B cell (primary cell): ENCODE data around the gene ANKRD35. TPM values are rescaled to one million over a fixed set of nuclear protein-coding genes. Genes with fewer than 3 reads are reported as not detected.

Source experiments
- ATAC-seq: fragments of 200-7000 bp; cut with Tn5 transposase; one replicate; pipeline ENCODE4 v1.10.0; 2021; ENCODE audit warnings: low read depth, mild to moderate bottlenecking, moderate number of reproducible peaks, moderate library complexity
- CTCF ChIA-PET: fragments of 350-600 bp; sonication (Branson Sonifier 250); formaldehyde crosslinking; loops from one replicate; lab custom pipeline; 2021; ENCODE audit warnings: antibody characterized with exemption, inconsistent platforms; lab: Charles Lee
- POLR2A ChIA-PET: fragments of 350-600 bp; sonication (Branson Sonifier 250); formaldehyde crosslinking; loops from one replicate; lab custom pipeline; 2021; ENCODE audit warnings: antibody characterized with exemption; lab: Charles Lee
- DNase-seq: peaks from one replicate; pipeline ENCODE4 v3.0.0; 2013
- H2AFZ ChIP-seq: 2 replicates; pipeline ENCODE4 v1.6.1; 2012; ENCODE audit warnings: mild to moderate bottlenecking, low read depth, low read length; ENCODE audit not compliant: insufficient read depth, poor library complexity, severe bottlenecking
- H3K27ac ChIP-seq, 2 donors: 1 replicate in 1 of 2; 2 replicates in 1 of 2; pipeline ENCODE4 v1.5.1; 2012 to 2013; ENCODE audit warnings: low read length in 2 of 2, mild to moderate bottlenecking in 2 of 2, moderate library complexity in 1 of 2
- H3K27me3 ChIP-seq, 4 experiments: fragments of 200-600 bp in 1 of 4; sonication (generic) in 1 of 4; replicated peaks in 1 of 4; 1 replicate in 2 of 4; 2 replicates in 2 of 4; pipeline versions ENCODE4 v1.6.1 to v1.7.0; 2013 to 2016; ENCODE audit warnings: low read length in 3 of 4, mild to moderate bottlenecking in 2 of 4, mixed read lengths in 1 of 4, moderate library complexity in 1 of 4; ENCODE audit not compliant: insufficient read depth in 4 of 4, control insufficient read depth in 3 of 4; ENCODE audit errors: control extremely low read depth in 1 of 4
- H3K36me3 ChIP-seq, 2 experiments: replicated peaks in 1 of 2; 1 replicate in 1 of 2; 2 replicates in 1 of 2; pipeline versions ENCODE4 v1.6.1 to v1.7.1; 2013; ENCODE audit warnings: low read length in 1 of 2; ENCODE audit not compliant: insufficient read depth in 2 of 2, control insufficient read depth in 1 of 2; ENCODE audit errors: control extremely low read depth in 1 of 2, extremely low read depth in 1 of 2
- H3K4me1 ChIP-seq, 2 donors: fragments of 200-600 bp in 1 of 2; sonication (generic) in 1 of 2; 1 replicate in 1 of 2; 2 replicates in 1 of 2; pipeline versions ENCODE4 v1.5.1 to v1.6.1; 2013 to 2017; ENCODE audit warnings: low read length in 2 of 2; ENCODE audit not compliant: control insufficient read depth in 2 of 2, insufficient read depth in 2 of 2
- H3K4me2 ChIP-seq: replicated peaks from 2 replicates; pipeline ENCODE3; 2012; ENCODE audit warnings: mild to moderate bottlenecking, low read depth, low read length; ENCODE audit not compliant: poor library complexity, severe bottlenecking
- H3K4me3 ChIP-seq, 5 experiments: fragments of 200-600 bp in 1 of 5; sonication (generic) in 1 of 5; 1 replicate in 3 of 5; 2 replicates in 2 of 5; pipeline versions ENCODE4 v1.5.1 to v1.7.0; 2011 to 2016; ENCODE audit warnings: low read length in 4 of 5, mild to moderate bottlenecking in 4 of 5, low read depth in 2 of 5, control low read depth in 1 of 5, moderate library complexity in 1 of 5; ENCODE audit not compliant: insufficient read depth in 1 of 5; ENCODE audit errors: control extremely low read depth in 1 of 5, extremely low read depth in 1 of 5
- H3K79me2 ChIP-seq: fragments of 200-600 bp; sonication (generic); one replicate; pipeline ENCODE4 v1.6.0; 2016; ENCODE audit warnings: low read length; ENCODE audit not compliant: control insufficient read depth, insufficient read depth
- H3K9ac ChIP-seq: fragments of 200-600 bp; sonication (generic); 2 replicates; pipeline ENCODE4 v1.6.1; 2017; ENCODE audit warnings: mild to moderate bottlenecking, low read length, moderate library complexity
- H3K9me3 ChIP-seq, 3 donors: one replicate each; pipeline versions ENCODE4 v1.6.1 to v1.7.1; 2013; ENCODE audit warnings: low read length in 2 of 3; ENCODE audit not compliant: control insufficient read depth in 2 of 3, insufficient read depth in 1 of 3; ENCODE audit errors: control extremely low read depth in 1 of 3
- H4K20me1 ChIP-seq: 2 replicates; pipeline ENCODE4 v1.6.0; 2012; ENCODE audit warnings: mild to moderate bottlenecking, low read length; ENCODE audit not compliant: insufficient read depth, control insufficient read depth, poor library complexity, severe bottlenecking
- H3K27ac Mint-ChIP-seq: one replicate; pipeline ENCODE4 v1.8.0; 2021; ENCODE audit warnings: mixed read lengths
- H3K27me3 Mint-ChIP-seq: one replicate; pipeline ENCODE4 v1.8.0; 2021; ENCODE audit warnings: mixed read lengths
- H3K4me1 Mint-ChIP-seq: one replicate; pipeline ENCODE4 v1.8.0; 2021; ENCODE audit warnings: mixed read lengths
- H3K4me3 Mint-ChIP-seq: one replicate; pipeline ENCODE4 v1.8.0; 2021; ENCODE audit warnings: mixed read lengths
- H3K9me3 Mint-ChIP-seq: one replicate; pipeline ENCODE4 v1.8.0; 2022; ENCODE audit warnings: mixed read lengths; ENCODE audit not compliant: insufficient read depth
- CTCF ChIP-seq: fragments of 200-600 bp; IDR thresholded peaks from one replicate; pipeline ENCODE4 v1.8.0; 2022; ENCODE audit warnings: antibody characterized with exemption, mild to moderate bottlenecking
- EZH2 ChIP-seq: IDR thresholded peaks from 2 replicates; pipeline ENCODE4 v1.6.1; 2012; ENCODE audit warnings: borderline replicate concordance, low read depth, mild to moderate bottlenecking, moderate library complexity, low read length; ENCODE audit not compliant: insufficient read depth, poor library complexity, severe bottlenecking
- WGBS: methylation state at CpG from one replicate; pipeline ENCODE4 v1.1.5; 2013; ENCODE audit warnings: missing lambda C conversion rate; ENCODE audit not compliant: insufficient coverage; 5-methylcytosine and 5-hydroxymethylcytosine counted together
- intact Hi-C: fragments of 100-400 bp; cut with micrococcal nuclease; formaldehyde crosslinking; loops from one replicate; pipeline ENCODE4 v1.10.0; 2022
- polyA plus RNA-seq: library from polyadenylated mRNA; depleted of rRNA; stranded (reverse); fragments of >200 nt; gene quantifications from 2 replicates; pipeline ENCODE4 v1.2.3, GENCODE V29; 2012
- total RNA-seq, 2 donors: library from RNA; stranded (reverse); fragments of 120-200 nt in 1 of 2; gene quantifications; 1 replicate in 1 of 2; 2 replicates in 1 of 2; pipeline versions ENCODE4 v1.2.3 to v1.2.4, GENCODE V29; 2013 to 2022

ANKRD35 gene
- total and polyA plus RNA-seq, 2 donors (not counting 1 experiment from before 2014, with no cell fraction given): 0.04 TPM; not detected in 1

DNA sequence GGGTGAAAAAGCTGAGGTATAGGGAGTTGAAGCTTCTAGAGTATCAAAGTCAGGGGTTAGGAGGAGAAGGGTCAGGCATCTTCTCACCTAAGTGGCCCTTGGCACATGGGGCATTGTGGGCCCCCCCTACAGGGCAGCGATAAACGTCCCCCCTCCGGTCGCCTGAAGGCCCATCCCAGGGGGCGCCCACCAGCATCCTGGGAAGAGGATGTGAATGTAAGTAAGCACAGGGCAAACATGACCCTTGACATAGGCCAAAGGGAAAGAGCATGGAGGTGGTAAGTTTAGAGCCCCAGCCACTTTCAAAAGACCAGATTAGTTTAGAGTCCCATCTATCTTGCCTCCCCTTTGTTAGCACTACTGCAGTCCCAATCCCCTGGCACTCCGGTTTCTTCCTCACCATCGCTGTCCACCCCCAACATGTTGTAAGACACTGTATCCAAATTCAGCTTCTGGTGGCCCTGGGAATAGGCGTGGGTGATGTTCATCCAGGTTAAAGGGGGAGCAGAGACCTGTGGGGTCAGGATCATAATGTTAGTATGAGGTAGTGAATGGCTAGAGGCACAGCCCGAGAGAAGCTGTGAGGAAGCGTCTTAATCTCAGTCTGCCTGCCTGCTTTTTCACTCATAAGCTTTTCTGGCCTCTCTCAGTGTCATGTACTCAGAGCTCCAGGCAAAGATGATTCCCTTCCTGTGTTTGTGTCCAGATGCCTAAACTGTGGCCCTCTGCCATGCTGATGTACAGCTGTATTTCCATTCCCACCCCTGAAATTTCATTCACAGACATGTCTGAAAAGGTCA, 21.5 kb upstream of the ANKRD35 start:
- ATAC-seq (no peak), DNase-seq (no peak)
- peaks cover 0 to 2% of the 10 kb centered on the region in 2 donors for H3K4me1 ChIP-seq
- Mint-ChIP-seq H3K9me3 (no peaks in the 10 kb centered on the region), H3K27ac (no peak overlapping the region), H3K4me3 (no peak overlapping the region), H3K27me3 (no peaks in the 10 kb centered on the region), H3K4me1 (peaks cover 6% of the 10 kb centered on the region)
- no peak overlapping the region for H3K4me3 ChIP-seq
- H3K4me2 ChIP-seq: no peak overlapping the region
- H3K79me2 ChIP-seq: no peaks in the 10 kb centered on the region
- ChIA-PET POLR2A (no interaction called here), CTCF (interaction anchor here (0.7 to 5.1 kb wide), 8 partner anchors 9 to 71 kb away, joined by 3 to 28 read pairs (median 5); partner anchors contain the start of genes NUDT17 and RBM8A)
- H3K9ac ChIP-seq: no peak overlapping the region
- intact Hi-C loops: no loop called here
- no peaks in the 10 kb centered on the region for H3K9me3 ChIP-seq
- no peak for TF ChIP-seq CTCF
- no peak for TF ChIP-seq EZH2
- 90% methylated on average over 2 of the region's 10 CpGs for WGBS
- no peak overlapping the region for H2AFZ ChIP-seq
- H4K20me1 ChIP-seq: no peaks in the 10 kb centered on the region
- no peak overlapping the region for H3K27ac ChIP-seq
- H3K27me3 ChIP-seq: no peaks in the 10 kb centered on the region
- H3K36me3 ChIP-seq: peaks cover 0 to 16% of the 10 kb centered on the region in 2 experiments

DNA sequence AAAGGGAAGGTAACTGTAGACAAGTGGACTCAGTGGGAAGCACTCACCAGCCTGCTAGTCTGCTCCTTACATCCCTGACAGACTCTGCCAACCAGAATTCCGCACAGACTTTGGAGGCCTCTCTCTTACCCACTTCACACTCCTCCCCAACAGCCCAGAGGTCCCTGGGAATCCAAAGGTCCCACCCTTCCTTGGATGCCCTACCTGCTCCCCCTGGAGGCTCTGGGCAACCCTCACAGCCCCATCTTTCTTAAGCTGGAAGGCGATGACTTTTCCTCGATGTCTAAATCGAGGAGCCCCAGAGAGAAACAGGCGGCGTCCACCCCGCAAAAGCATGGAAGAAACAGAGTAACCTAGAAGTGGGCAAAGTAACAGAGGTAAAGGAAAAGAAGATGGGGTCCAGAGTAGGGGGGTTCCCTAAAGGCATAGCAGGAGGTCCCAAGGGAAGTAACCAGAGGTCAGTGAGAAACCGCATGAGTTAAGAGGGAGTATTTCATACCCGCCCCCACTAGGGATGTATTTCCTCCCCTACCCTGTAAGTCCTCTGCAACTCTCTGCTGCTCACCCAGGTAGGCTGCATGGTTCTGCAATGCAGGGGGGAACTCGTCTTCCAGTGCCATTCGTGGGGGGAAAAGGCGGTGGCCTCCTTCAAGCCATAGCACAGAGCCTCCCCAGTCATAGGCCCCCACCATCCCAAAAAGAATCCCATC, 15.8 kb upstream of the ANKRD35 start:
- Histone ChIP-seq H4K20me1 (no peaks in the 10 kb centered on the region), H3K27me3 (no peaks in the 10 kb centered on the region), H3K4me3 (no peak overlapping the region), H3K4me1 (no peaks in the 10 kb centered on the region), H3K9me3 (no peaks in the 10 kb centered on the region), H2AFZ (no peak overlapping the region), H3K36me3 (no peaks in the 10 kb centered on the region), H3K79me2 (no peaks in the 10 kb centered on the region), H3K4me2 (no peak overlapping the region), H3K9ac (no peak overlapping the region), H3K27ac (no peak overlapping the region)
- H3K4me1 Mint-ChIP-seq: no peaks in the 10 kb centered on the region
- CTCF ChIA-PET: no interaction called here
- no peaks in the 10 kb centered on the region for H3K27me3 Mint-ChIP-seq
- no peak overlapping the region for H3K27ac Mint-ChIP-seq
- no peaks in the 10 kb centered on the region for H3K9me3 Mint-ChIP-seq
- H3K4me3 Mint-ChIP-seq: no peak overlapping the region
- no peak for TF ChIP-seq CTCF
- WGBS: 95% methylated on average over 4 of the region's 12 CpGs
- intact Hi-C loops: no loop called here
- ATAC-seq: no peak
- POLR2A ChIA-PET: no interaction called here
- no peak for DNase-seq
